GM21825 (cell line): ENCODE results near the gene YJEFN3.
A peak's percentile ranks its signal among the peaks of the same experiment; 100 is the strongest.

Source experiments
- ATAC-seq: cut with Tn5 transposase; IDR thresholded peaks from one replicate; pipeline ENCODE4 v1.9.1; 2021; ENCODE audit warnings: mild to moderate bottlenecking, moderate library complexity; ENCODE audit not compliant: unreplicated experiment

The YJEFN3 gene

GRCh38 chr19:19515642-19516519, 12.8 kb upstream of the YJEFN3 start, which contains the start of gene NDUFA13:
NDUFA13 (plus strand) TSS chr19:19516225; CDS start chr19:19516239, 14 bp downstream.
- peak; percentile 86 for ATAC-seq

GRCh38 chr19:19517235-19517619, 11.5 kb upstream of the YJEFN3 start:
- no peak for ATAC-seq

- ATAC-seq, result no peak
Measured at GRCh38 chr19:19520989-19521388, 7.7 kb upstream of the YJEFN3 start.

- no peak for ATAC-seq
Measured at GRCh38 chr19:19523177-19523576, 5.5 kb upstream of the YJEFN3 start.

- ATAC-seq, result no peak
Measured at GRCh38 chr19:19524053-19524452, 4.7 kb upstream of the YJEFN3 start.

- ATAC-seq, result no peak
Measured at GRCh38 chr19:19525611-19526380, 2.9 kb upstream of the YJEFN3 start.

- ATAC-seq, result no peak
Measured at GRCh38 chr19:19526581-19527370, 1.9 kb upstream of the YJEFN3 start.

- ATAC-seq, result no peak
Measured at GRCh38 chr19:19527371-19527656, 1.4 kb upstream of the YJEFN3 start.

- ATAC-seq, result no peak
Measured at GRCh38 chr19:19527674-19528625, 761 bp upstream of the YJEFN3 start.

GRCh38 chr19:19529783-19530422, 1.2 kb downstream of the YJEFN3 start:
- no peak for ATAC-seq

GRCh38 chr19:19530423-19530804, 1.7 kb downstream of the YJEFN3 start:
- ATAC-seq, result no peak

GRCh38 chr19:19530889-19531288, 2.2 kb downstream of the YJEFN3 start:
- no peak for ATAC-seq

GRCh38 chr19:19531951-19532805, 3.5 kb downstream of the YJEFN3 start:
- ATAC-seq, result no peak

- ATAC-seq, result no peak
Measured at GRCh38 chr19:19532806-19533701, 4.3 kb downstream of the YJEFN3 start.

- ATAC-seq, result no peak
Measured at GRCh38 chr19:19533841-19534240, 5.1 kb downstream of the YJEFN3 start.

GRCh38 chr19:19534556-19535265, 6.0 kb downstream of the YJEFN3 start:
- no peak for ATAC-seq
